CD4-positive, alpha-beta memory T cell (primary cell): ENCODE results near the gene CDH8. TPM values are rescaled to one million over a fixed set of nuclear protein-coding genes. Genes with fewer than 3 reads are reported as not detected.
A peak's percentile ranks its signal among the peaks of the same experiment; 100 is the strongest.

Experiments used
- CTCF ChIA-PET: fragments of 350-600 bp; sonication (Branson Sonifier 250); formaldehyde crosslinking; loops from one replicate; lab custom pipeline; 2021; ENCODE audit warnings: inconsistent platforms; ENCODE audit not compliant: partially characterized antibody; lab: Charles Lee
- POLR2A ChIA-PET: fragments of 350-600 bp; sonication (Branson Sonifier 250); formaldehyde crosslinking; loops from one replicate; lab custom pipeline; 2021; ENCODE audit not compliant: partially characterized antibody; lab: Charles Lee
- DNase-seq, 5 donors: peaks; one replicate each; pipeline versions ENCODE4 v3.0.0 to v3.0.0-alpha.2; 2020 to 2022; ENCODE audit warnings: mixed read lengths in 1 of 5
- H3K27ac ChIP-seq: one replicate; pipeline ENCODE4 v1.7.0; 2013; ENCODE audit warnings: low read depth, low read length
- H3K27me3 ChIP-seq: 2 replicates; pipeline ENCODE4 v1.7.0; 2013; ENCODE audit warnings: mild to moderate bottlenecking, low read length, moderate library complexity; ENCODE audit not compliant: insufficient read depth
- H3K36me3 ChIP-seq: 2 replicates; pipeline ENCODE4 v1.7.0; 2013; ENCODE audit warnings: mild to moderate bottlenecking, low read length, moderate library complexity; ENCODE audit not compliant: insufficient read depth
- H3K4me1 ChIP-seq: 2 replicates; pipeline ENCODE4 v1.7.0; 2013; ENCODE audit warnings: mild to moderate bottlenecking, low read length, moderate library complexity; ENCODE audit not compliant: insufficient read depth
- H3K4me3 ChIP-seq, 2 donors: one replicate each; pipeline ENCODE4 v1.7.0; 2013; ENCODE audit warnings: low read length in 2 of 2, mild to moderate bottlenecking in 1 of 2
- H3K9me3 ChIP-seq, 2 donors: one replicate each; pipeline ENCODE4 v1.7.0; 2013; ENCODE audit warnings: low read length in 2 of 2, control low read depth in 1 of 2; ENCODE audit not compliant: control insufficient read depth in 1 of 2
- H3K27ac Mint-ChIP-seq, 7 donors: one replicate each; pipeline ENCODE4 v1.8.0; 2020 to 2021; ENCODE audit warnings: mixed read lengths in 7 of 7, mild to moderate bottlenecking in 6 of 7, inconsistent platforms in 3 of 7, moderate library complexity in 3 of 7
- H3K27me3 Mint-ChIP-seq, 2 donors: one replicate each; pipeline ENCODE4 v1.8.0; 2020 to 2021; ENCODE audit warnings: mixed read lengths in 2 of 2
- H3K36me3 Mint-ChIP-seq, 2 donors: one replicate each; pipeline ENCODE4 v1.8.0; 2020 to 2021; ENCODE audit warnings: mixed read lengths in 2 of 2, inconsistent platforms in 1 of 2, mild to moderate bottlenecking in 1 of 2
- H3K4me1 Mint-ChIP-seq, 4 donors: one replicate each; pipeline ENCODE4 v1.8.0; 2020 to 2021; ENCODE audit warnings: mixed read lengths in 4 of 4, mild to moderate bottlenecking in 1 of 4
- H3K4me3 Mint-ChIP-seq, 8 donors: one replicate each; pipeline ENCODE4 v1.8.0; 2020 to 2021; ENCODE audit warnings: mixed read lengths in 8 of 8, mild to moderate bottlenecking in 7 of 8, moderate library complexity in 6 of 8, inconsistent platforms in 3 of 8
- H3K9me3 Mint-ChIP-seq, 8 donors: one replicate each; pipeline ENCODE4 v1.8.0; 2020 to 2021; ENCODE audit warnings: mixed read lengths in 8 of 8, mild to moderate bottlenecking in 5 of 8, inconsistent platforms in 3 of 8, moderate library complexity in 1 of 8
- intact Hi-C: fragments of 100-400 bp; cut with micrococcal nuclease; formaldehyde crosslinking; loops from one replicate; pipeline ENCODE4 v1.15.1; 2023
- polyA plus RNA-seq, 2 donors: library from polyadenylated mRNA; unstranded; fragments of 300-500 nt; fragmentation: Illumina TruSeq; gene quantifications; one replicate each; pipeline ENCODE4 v1.2.3, GENCODE V29; 2021
- total RNA-seq, 2 experiments: library from RNA; stranded (reverse); gene quantifications; one replicate each; pipeline ENCODE4 v1.2.3, GENCODE V29; 2021

CDH8 gene
- total and polyA plus RNA-seq, 4 experiments from 2014 or later: not detected

DNA sequence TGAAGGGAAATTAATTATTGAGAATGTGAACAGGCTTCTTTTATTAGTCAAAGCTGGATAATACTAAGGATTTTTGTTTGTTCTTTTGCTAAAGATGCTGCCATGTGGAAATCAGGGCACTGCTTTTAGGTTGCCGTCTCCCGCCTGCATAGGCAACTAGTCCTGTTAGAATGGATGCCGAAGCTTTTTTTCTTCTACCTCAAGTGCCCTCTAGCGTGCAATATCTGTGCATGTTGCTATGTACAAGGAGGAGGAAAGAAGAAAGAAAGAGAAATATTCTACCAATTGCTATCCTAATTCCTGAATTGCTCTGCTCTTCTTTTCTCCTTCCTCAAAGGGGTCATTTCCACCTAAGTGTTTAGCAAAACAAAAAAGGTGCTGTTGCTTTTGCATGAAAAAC lies 5.2 kb upstream of the CDH8 start:
- Histone ChIP-seq H3K36me3 (no peaks in the 10 kb centered on the region), H3K27me3 (no peaks in the 10 kb centered on the region), H3K4me1 (no peaks in the 10 kb centered on the region), H3K9me3 (no peaks in the 10 kb centered on the region), H3K27ac (no peak overlapping the region), H3K4me3 (no peak overlapping the region)
- ChIA-PET POLR2A (no interaction called here), CTCF (no interaction called here)
- H3K4me3 Mint-ChIP-seq: no peak overlapping the region
- peaks cover 8 to 54% (median 32%) of the 10 kb centered on the region in 8 donors for H3K9me3 Mint-ChIP-seq
- no peak for DNase-seq
- no peaks in the 10 kb centered on the region for H3K36me3 Mint-ChIP-seq
- no peaks in the 10 kb centered on the region for H3K27me3 Mint-ChIP-seq
- peaks cover 0 to 2% (median 0%) of the 10 kb centered on the region in 4 donors for H3K4me1 Mint-ChIP-seq
- intact Hi-C loops: no loop called here
- H3K27ac Mint-ChIP-seq: peak overlapping the region in 1 of 7 donors; percentile 67

DNA sequence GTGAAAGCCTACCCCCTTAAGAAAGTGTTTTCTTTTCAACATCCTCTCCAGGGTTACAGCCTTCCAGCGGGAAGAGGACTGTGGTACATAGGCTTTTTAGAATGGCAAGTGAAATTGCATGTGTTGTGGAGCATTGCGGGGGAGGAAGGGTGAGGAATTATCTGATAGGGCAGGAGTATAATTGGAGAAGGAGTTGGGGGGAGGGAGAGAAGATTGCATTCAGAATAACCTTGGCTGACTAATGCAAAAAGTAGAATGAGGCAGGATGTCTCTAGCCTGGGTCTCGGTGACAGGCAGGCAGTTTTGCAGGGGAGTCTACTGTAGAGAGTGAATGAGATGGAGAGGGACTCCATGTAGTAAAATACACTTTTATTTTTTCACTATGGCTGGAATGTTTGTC lies 2.4 kb upstream of the CDH8 start:
- H3K27ac Mint-ChIP-seq: no peak overlapping the region
- no peak overlapping the region for H3K4me3 Mint-ChIP-seq
- CTCF ChIA-PET: no interaction called here
- Histone ChIP-seq H3K36me3 (no peaks in the 10 kb centered on the region), H3K27ac (no peak overlapping the region), H3K27me3 (no peaks in the 10 kb centered on the region), H3K9me3 (no peaks in the 10 kb centered on the region), H3K4me1 (no peaks in the 10 kb centered on the region), H3K4me3 (no peak overlapping the region)
- DNase-seq: no peak
- H3K36me3 Mint-ChIP-seq: no peaks in the 10 kb centered on the region
- intact Hi-C loops: no loop called here
- peaks cover 0 to 2% (median 0%) of the 10 kb centered on the region in 4 donors for H3K4me1 Mint-ChIP-seq
- peaks cover 5 to 43% (median 26%) of the 10 kb centered on the region in 8 donors for H3K9me3 Mint-ChIP-seq
- POLR2A ChIA-PET: no interaction called here
- H3K27me3 Mint-ChIP-seq: peaks cover 0 to 3% of the 10 kb centered on the region in 2 donors

DNA sequence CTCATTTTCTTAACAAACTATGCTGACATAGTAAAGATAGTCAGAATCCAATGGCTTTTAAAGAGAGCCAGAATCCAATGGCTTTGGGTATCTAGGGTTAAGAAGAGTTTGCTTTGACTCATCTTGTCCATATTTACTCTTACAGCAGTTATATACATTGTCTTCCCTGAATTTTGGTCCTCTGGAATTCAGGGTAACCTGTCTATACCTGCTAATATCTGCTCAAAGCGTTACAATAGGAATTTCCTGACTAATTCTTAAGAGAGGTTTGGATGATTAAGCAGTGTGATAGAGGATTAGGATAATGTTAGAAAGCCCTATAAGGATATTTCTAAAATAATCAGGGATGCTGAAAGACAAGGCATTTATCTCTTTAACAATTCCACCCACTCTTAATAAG lies 2.0 kb upstream of the CDH8 start:
- POLR2A ChIA-PET: no interaction called here
- Mint-ChIP-seq H3K4me1 (peaks cover 0 to 2% (median 0%) of the 10 kb centered on the region in 4 donors), H3K27me3 (peaks cover 0 to 4% of the 10 kb centered on the region in 2 donors), H3K36me3 (no peaks in the 10 kb centered on the region), H3K27ac (no peak overlapping the region), H3K9me3 (peaks cover 5 to 39% (median 27%) of the 10 kb centered on the region in 8 donors), H3K4me3 (no peak overlapping the region)
- Histone ChIP-seq H3K9me3 (no peaks in the 10 kb centered on the region), H3K36me3 (no peaks in the 10 kb centered on the region), H3K4me1 (no peaks in the 10 kb centered on the region), H3K4me3 (no peak overlapping the region), H3K27me3 (no peaks in the 10 kb centered on the region), H3K27ac (no peak overlapping the region)
- DNase-seq: no peak
- CTCF ChIA-PET: no interaction called here
- intact Hi-C loops: no loop called here

DNA sequence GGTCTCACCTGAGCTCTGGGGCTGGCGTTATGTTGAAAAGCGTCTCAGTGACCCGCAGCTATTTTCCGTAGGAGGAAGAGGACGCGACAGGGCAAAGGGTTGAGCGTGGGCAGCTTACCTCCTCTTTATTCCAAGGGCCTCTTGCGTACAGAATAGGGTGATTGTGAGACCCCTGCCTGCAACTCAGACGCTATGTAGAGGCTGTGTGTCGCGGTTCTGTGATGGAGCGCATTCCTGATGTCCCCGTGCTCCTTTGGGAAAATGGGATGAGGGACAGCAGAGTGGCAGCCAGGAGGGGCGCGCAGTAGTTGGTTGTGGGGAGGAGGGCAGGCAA lies 531 bp upstream of the CDH8 start:
- Histone ChIP-seq H3K9me3 (no peaks in the 10 kb centered on the region), H3K4me3 (no peak overlapping the region), H3K4me1 (no peaks in the 10 kb centered on the region), H3K27ac (no peak overlapping the region), H3K36me3 (no peaks in the 10 kb centered on the region), H3K27me3 (no peaks in the 10 kb centered on the region)
- intact Hi-C loops: no loop called here
- CTCF ChIA-PET: no interaction called here
- Mint-ChIP-seq H3K27me3 (peaks cover 0 to 4% of the 10 kb centered on the region in 2 donors), H3K4me1 (peaks cover 0 to 2% (median 0%) of the 10 kb centered on the region in 4 donors), H3K27ac (no peak overlapping the region), H3K36me3 (no peaks in the 10 kb centered on the region), H3K4me3 (no peak overlapping the region), H3K9me3 (peaks cover 7 to 41% (median 33%) of the 10 kb centered on the region in 8 donors)
- POLR2A ChIA-PET: no interaction called here
- no peak for DNase-seq

DNA sequence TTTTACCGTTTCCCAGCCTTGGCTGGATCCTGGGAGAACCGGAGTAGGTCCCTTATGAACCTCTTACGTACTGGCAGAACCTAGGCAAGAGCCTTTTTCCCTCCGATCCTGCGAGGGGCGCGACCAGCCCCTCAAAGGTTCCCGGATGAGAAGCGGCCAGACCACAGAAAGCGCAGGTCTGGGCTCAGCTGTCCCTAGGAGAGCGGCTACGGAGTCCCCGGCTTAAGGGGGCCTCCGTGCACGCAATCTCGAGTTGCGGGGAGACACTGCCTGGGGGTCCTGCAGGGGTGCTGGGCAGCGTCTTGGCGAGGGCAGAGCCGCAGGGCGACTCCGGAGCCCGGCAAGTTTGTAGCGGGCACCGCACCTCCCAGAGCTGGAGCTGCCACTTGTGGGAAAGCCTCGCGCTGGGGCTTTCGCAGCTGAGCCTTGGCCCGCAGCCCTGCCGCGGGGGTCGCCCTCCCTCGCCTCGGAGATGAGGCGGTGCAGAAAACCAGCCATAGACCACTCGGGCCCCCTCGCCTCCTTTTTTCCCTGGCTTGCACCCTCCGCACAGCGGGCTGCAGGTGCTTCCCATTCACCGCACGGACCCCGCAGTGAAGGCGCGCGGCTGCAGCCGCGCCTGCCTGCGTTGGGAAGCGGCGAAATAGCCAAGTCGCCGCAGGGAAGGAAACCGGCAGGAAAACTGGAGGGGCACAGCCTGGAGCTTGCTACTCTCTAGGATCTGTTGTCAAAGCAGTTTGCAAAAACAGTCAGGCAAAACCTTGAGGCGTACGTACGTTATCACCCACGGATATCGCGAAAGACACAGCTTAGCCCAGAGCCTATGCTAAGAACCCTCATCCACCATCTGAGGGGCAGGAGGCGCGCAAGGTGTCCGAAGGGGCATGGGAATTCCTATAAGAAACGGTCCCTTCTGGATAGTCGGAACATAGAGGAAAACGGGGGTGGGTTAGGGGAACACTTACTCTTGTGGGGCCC lies 834 bp downstream of the CDH8 start:
- POLR2A ChIA-PET: no interaction called here
- Mint-ChIP-seq H3K36me3 (no peaks in the 10 kb centered on the region), H3K27me3 (peaks cover 0 to 4% of the 10 kb centered on the region in 2 donors), H3K27ac (no peak overlapping the region), H3K9me3 (peaks cover 7 to 41% (median 30%) of the 10 kb centered on the region in 8 donors), H3K4me3 (no peak overlapping the region), H3K4me1 (peaks cover 0 to 2% (median 0%) of the 10 kb centered on the region in 4 donors)
- Histone ChIP-seq H3K27me3 (no peaks in the 10 kb centered on the region), H3K27ac (no peak overlapping the region), H3K4me1 (no peaks in the 10 kb centered on the region), H3K36me3 (no peaks in the 10 kb centered on the region), H3K4me3 (no peak overlapping the region), H3K9me3 (no peaks in the 10 kb centered on the region)
- CTCF ChIA-PET: no interaction called here
- no peak for DNase-seq
- intact Hi-C loops: no loop called here

DNA sequence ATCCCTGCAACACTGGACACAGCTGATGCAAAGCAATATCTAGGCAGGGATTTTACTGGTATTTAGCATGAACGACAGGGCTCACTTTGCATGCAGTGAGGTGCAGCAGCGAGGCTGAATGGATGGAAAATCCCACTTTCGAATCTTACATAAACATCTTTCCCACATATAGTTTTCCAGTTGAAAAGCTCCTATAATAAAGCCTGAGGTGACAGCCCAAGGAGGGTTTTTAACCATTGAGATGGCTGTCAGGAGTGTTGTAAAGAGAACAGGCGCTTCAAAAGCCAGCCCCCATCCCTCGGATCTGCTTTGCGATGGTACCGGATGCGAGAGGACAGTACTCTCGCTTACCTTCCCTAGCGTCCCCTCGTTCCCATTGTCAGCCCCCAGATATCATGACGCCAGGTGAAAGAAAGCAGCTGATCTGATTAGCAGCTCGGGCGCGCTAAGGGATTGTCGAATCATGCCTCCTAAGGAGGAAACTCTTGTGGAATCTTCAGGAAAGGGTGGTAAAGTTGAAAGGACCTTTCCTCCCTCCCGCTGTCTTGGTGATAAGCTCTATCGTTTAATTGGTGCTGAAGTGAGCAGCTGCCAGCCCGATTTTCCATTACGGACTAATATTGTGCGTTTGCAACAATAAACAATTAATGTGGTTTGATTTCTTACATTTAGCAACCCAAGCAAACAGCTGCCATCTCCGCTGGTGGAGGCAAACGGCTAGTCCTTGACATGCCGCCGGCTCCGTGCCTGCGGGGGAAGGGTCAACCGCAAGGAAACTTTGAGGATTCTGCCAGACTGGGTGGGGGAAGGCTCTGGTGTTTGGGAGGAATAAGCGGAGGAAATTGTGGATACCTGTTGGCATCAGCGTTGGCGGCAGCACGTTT lies 1.8 kb downstream of the CDH8 start:
- ChIA-PET CTCF (no interaction called here), POLR2A (no interaction called here)
- Mint-ChIP-seq H3K36me3 (no peaks in the 10 kb centered on the region), H3K27me3 (peaks cover 0 to 4% of the 10 kb centered on the region in 2 donors), H3K4me3 (no peak overlapping the region), H3K4me1 (peaks cover 0 to 2% (median 0%) of the 10 kb centered on the region in 4 donors), H3K9me3 (peaks cover 7 to 43% (median 31%) of the 10 kb centered on the region in 8 donors), H3K27ac (peak overlapping the region in 2 of 7 donors; percentile 16 to 69)
- no peaks in the 10 kb centered on the region for H3K36me3 ChIP-seq
- H3K4me1 ChIP-seq: no peaks in the 10 kb centered on the region
- intact Hi-C loops: no loop called here
- H3K4me3 ChIP-seq: no peak overlapping the region
- DNase-seq: no peak
- no peaks in the 10 kb centered on the region for H3K9me3 ChIP-seq
- no peak overlapping the region for H3K27ac ChIP-seq
- H3K27me3 ChIP-seq: no peaks in the 10 kb centered on the region

DNA sequence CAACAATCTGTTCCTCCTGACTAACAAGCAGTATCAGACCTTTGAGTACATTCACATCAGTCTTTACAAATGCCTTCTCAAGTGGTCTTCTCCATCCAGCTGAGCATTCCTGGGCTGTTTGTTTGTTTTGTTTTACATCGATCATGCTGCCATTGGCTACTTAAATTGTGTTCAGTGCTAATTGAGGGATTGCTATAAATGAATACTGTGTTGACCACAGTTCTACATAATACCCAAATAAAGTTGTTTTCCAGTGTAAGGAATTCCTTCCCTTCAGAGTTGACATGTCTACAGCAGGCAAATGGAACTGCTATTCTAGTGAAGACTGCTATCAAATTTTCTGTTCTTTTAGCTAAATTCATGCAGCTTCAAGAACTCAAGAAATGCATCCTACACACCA lies 3.2 kb downstream of the CDH8 start:
- H3K36me3 ChIP-seq: no peaks in the 10 kb centered on the region
- no peaks in the 10 kb centered on the region for H3K27me3 ChIP-seq
- no peaks in the 10 kb centered on the region for H3K9me3 ChIP-seq
- Mint-ChIP-seq H3K36me3 (no peaks in the 10 kb centered on the region), H3K4me1 (peaks cover 0 to 2% (median 0%) of the 10 kb centered on the region in 4 donors), H3K9me3 (peaks cover 0 to 47% (median 32%) of the 10 kb centered on the region in 8 donors), H3K27ac (no peak overlapping the region), H3K4me3 (no peak overlapping the region), H3K27me3 (peaks cover 0 to 4% of the 10 kb centered on the region in 2 donors)
- no peak for DNase-seq
- no peak overlapping the region for H3K4me3 ChIP-seq
- CTCF ChIA-PET: no interaction called here
- intact Hi-C loops: no loop called here
- POLR2A ChIA-PET: no interaction called here
- H3K27ac ChIP-seq: no peak overlapping the region
- H3K4me1 ChIP-seq: no peaks in the 10 kb centered on the region
